Left lung (tissue), 10 donors: Measurements from ENCODE around the gene IGFBP7. TPM values are rescaled to one million over a fixed set of nuclear protein-coding genes. Genes with fewer than 3 reads are reported as not detected.

ENCODE experiments used
- ATAC-seq: fragments of 200-7000 bp; cut with Tn5 transposase; one replicate; pipeline ENCODE4 v1.9.1; 2020; ENCODE audit warnings: moderate library complexity
- DNase-seq, 4 donors: peaks; one replicate each; pipeline ENCODE4 v3.0.0-alpha.2; 2013 to 2020
- H3K27ac ChIP-seq, 2 donors: fragments of 200-600 bp; sonication (generic) in 1 of 2; one replicate each; pipeline versions ENCODE4 v1.5.0 to v1.8.0; 2020 to 2021
- H3K27me3 ChIP-seq, 2 donors: fragments of 200-600 bp; sonication (generic) in 1 of 2; one replicate each; pipeline versions ENCODE4 v1.5.0 to v1.8.0; 2020 to 2021
- H3K36me3 ChIP-seq, 2 donors: fragments of 200-600 bp; sonication (generic) in 1 of 2; one replicate each; pipeline versions ENCODE4 v1.5.0 to v1.8.0; 2020 to 2021
- H3K4me1 ChIP-seq, 2 donors: fragments of 200-600 bp; one replicate each; pipeline ENCODE4 v1.8.0; 2021
- H3K4me3 ChIP-seq, 2 donors: fragments of 200-600 bp; sonication (generic) in 1 of 2; one replicate each; pipeline versions ENCODE4 v1.5.0 to v1.8.0; 2020 to 2021; ENCODE audit warnings: mild to moderate bottlenecking in 1 of 2
- H3K9me3 ChIP-seq, 2 donors: fragments of 200-600 bp; sonication (generic) in 1 of 2; one replicate each; pipeline versions ENCODE4 v1.5.0 to v1.8.0; 2020 to 2021
- intact Hi-C, 2 donors: fragments of 100-400 bp; cut with DNase I; formaldehyde crosslinking; loops; one replicate each; pipeline versions ENCODE4 v1.11.2 to v1.14.2; 2022
- polyA plus RNA-seq, 6 donors: library from polyadenylated mRNA; unstranded; fragments of 120-200 nt; gene quantifications; one replicate each; pipeline ENCODE4 v1.2.1, GENCODE V29; 2013; ENCODE audit not compliant: insufficient read length in 6 of 6
- total RNA-seq, 2 donors: library from RNA; stranded (reverse); fragmentation: NEBNext Ultra II Directional; extraction: Animal tissue kit (Norgen Biotek cat#: 25700); gene quantifications; one replicate each; pipeline ENCODE4 v1.2.1, GENCODE V29; 2021
- TF ChIP-seq, protein P1 (sequence below), 2 donors: fragments of 200-600 bp; sonication (generic) in 1 of 2; IDR thresholded peaks; one replicate each; pipeline versions ENCODE4 v1.5.0 to v1.8.0; 2021; ENCODE audit warnings: antibody characterized with exemption in 2 of 2
- donor health status: DM: no; HTN: yes; CAD: no.
- donor health status: DM: no; HTN: no; CAD: no.

IGFBP7 gene
- total and polyA plus RNA-seq, 8 donors, result 235 to 527 (median 284) TPM

DNA sequence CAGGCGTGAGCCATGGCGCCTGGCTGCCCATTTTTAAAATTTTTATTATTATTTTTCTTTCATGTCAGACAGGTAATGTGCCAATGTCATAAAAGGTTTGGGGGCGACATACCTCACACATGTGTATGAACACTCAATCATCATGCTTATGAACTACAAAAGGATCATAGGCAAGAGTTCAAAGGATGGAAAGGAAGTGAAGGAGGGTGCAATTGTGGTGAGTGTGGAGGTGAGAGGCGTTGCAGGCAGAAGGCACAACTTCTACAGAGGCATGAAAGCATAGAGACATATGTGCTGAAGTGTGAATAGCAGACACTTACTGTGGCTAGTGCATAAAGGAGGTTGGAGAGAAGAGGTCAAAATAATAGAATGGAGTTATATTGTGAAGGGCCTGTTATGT, 4.0 kb downstream of the IGFBP7 start:
- intact Hi-C loops, result no loop called here
- Histone ChIP-seq H3K27me3 (no peaks in the 10 kb centered on the region), H3K36me3 (no peaks in the 10 kb centered on the region)

GRCh38 chr4:57104706-57105560, 5.3 kb downstream of the IGFBP7 start:
- DNase-seq (no peak), ATAC-seq (no peak)
- no peaks in the 10 kb centered on the region for H3K9me3 ChIP-seq
- no peak overlapping the region for H3K27ac ChIP-seq
- TF ChIP-seq, protein P1, sequence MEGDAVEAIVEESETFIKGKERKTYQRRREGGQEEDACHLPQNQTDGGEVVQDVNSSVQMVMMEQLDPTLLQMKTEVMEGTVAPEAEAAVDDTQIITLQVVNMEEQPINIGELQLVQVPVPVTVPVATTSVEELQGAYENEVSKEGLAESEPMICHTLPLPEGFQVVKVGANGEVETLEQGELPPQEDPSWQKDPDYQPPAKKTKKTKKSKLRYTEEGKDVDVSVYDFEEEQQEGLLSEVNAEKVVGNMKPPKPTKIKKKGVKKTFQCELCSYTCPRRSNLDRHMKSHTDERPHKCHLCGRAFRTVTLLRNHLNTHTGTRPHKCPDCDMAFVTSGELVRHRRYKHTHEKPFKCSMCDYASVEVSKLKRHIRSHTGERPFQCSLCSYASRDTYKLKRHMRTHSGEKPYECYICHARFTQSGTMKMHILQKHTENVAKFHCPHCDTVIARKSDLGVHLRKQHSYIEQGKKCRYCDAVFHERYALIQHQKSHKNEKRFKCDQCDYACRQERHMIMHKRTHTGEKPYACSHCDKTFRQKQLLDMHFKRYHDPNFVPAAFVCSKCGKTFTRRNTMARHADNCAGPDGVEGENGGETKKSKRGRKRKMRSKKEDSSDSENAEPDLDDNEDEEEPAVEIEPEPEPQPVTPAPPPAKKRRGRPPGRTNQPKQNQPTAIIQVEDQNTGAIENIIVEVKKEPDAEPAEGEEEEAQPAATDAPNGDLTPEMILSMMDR (IDR thresholded peaks at IDR 0.05), result no peak
- H3K27me3 ChIP-seq, result no peaks in the 10 kb centered on the region
- H3K4me3 ChIP-seq, result no peak overlapping the region
- no peaks in the 10 kb centered on the region for H3K36me3 ChIP-seq
- intact Hi-C loops, result no loop called here
- peaks cover 4 to 34% of the 10 kb centered on the region in 2 donors for H3K4me1 ChIP-seq

More for the DNA sequence above, 4.0 kb downstream of the IGFBP7 start:
- Histone ChIP-seq H3K4me3 (no peak overlapping the region), H3K9me3 (no peaks in the 10 kb centered on the region), H3K4me1 (peaks cover 4 to 36% of the 10 kb centered on the region in 2 donors), H3K27ac (no peak overlapping the region)
- ATAC-seq (no peak), DNase-seq (no peak)
- TF ChIP-seq, protein P1 (IDR thresholded peaks at IDR 0.05), result no peak

DNA sequence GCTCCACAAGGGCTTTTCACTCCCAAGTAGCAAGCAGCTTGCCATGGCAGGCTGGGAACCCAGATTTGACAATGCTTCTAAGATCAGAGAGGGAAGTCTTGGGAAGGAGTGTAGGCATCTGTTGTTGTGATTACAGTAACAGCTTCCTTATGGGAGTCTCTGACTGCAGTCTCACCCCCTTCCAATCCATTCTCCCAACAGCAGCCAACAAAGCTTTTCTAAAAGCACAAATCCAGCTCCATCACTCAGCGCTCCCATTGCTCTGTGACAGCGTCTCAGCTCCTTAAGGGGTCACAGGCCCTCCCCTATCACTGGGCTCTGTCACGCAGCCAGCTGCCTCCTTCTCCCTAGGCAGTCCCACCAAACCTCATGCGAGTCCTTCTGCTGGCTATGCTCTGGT, 7.1 kb downstream of the IGFBP7 start:
- intact Hi-C loops, result no loop called here
- no peak for ATAC-seq
- no peak for DNase-seq

DNA sequence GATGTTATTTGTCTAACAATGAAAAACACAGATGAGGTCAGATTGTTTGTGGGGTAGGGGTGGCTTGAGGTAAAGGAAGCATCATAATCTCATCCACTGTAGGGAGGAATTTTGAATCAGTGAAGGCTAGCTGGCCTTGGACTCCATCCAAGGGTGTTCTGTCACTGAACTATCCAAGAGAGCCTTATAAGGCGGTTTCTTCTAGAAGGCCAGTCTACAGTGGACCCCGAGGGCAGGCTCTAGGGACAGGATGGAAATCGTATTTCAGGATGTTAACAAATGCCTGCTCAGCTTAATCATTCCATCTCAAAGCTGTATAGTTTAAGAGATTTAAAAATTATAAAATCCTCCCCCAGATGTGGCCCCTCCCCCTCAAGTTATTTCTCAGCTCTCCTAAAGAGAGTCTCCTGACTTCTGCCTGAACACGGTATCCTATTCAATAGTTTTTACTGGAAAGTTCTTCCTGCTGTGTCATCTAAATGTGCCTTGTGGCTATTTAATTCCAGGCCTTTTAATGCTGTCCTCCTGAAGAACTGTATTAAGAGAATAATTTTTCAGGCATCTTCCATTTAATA, 8.0 kb downstream of the IGFBP7 start:
- ATAC-seq (peak; percentile 56), DNase-seq (peak in 1 of 4 donors; percentile 69)
- Histone ChIP-seq H3K4me1 (peaks cover 15 to 33% of the 10 kb centered on the region in 2 donors), H3K27me3 (no peaks in the 10 kb centered on the region), H3K4me3 (no peak overlapping the region), H3K9me3 (no peaks in the 10 kb centered on the region), H3K36me3 (no peaks in the 10 kb centered on the region), H3K27ac (peak overlapping the region; percentile 20 to 44)
- intact Hi-C loops, result no loop called here
- TF ChIP-seq, protein P1 (IDR thresholded peaks at IDR 0.05), result no peak

More for the DNA sequence above, 7.1 kb downstream of the IGFBP7 start:
- Histone ChIP-seq H3K4me3 (no peak overlapping the region), H3K9me3 (no peaks in the 10 kb centered on the region), H3K27ac (peak overlapping the region; percentile 20 to 44), H3K27me3 (no peaks in the 10 kb centered on the region), H3K36me3 (no peaks in the 10 kb centered on the region), H3K4me1 (peaks cover 15 to 33% of the 10 kb centered on the region in 2 donors)
- TF ChIP-seq, protein P1 (IDR thresholded peaks at IDR 0.05), result no peak

DNA sequence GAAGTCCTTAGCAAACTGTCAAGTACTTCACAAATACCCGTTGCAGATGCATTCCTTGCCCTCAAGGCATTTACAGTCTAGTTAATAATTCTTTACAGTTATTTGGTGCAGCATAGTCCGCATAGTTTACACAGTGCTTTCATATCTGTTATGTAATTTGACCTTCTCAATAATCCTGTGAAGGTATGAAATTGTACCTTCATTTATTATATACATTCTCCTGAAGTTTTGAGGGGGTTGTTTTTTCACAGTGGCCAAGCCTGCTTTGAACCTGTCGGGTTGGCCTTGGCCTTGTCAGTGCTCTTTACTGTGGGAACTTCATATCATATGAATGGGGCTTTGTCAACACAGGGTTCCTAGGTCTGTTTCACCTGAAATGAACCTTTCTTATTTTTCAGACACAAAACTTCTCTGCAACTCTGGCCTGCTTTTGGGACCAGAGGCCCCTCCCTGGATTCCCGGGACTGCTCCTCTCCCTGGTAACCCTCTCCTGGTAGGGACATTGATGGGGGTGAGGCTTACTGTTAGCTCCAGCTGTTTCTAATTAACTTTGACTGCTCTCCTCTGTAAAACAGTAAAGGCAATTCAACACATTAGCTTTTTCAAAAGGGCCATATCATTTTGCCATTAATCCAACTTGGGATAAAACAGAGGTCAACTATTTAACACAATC, 9.1 kb downstream of the IGFBP7 start:
- H3K27ac ChIP-seq, result peak overlapping the region in 1 of 2 donors; percentile 26
- intact Hi-C loops, result no loop called here

More for the DNA sequence above, 9.1 kb downstream of the IGFBP7 start:
- TF ChIP-seq, protein P1 (IDR thresholded peaks at IDR 0.05), result no peak
- no peak for ATAC-seq
- Histone ChIP-seq H3K27me3 (no peaks in the 10 kb centered on the region), H3K4me3 (no peak overlapping the region), H3K36me3 (no peaks in the 10 kb centered on the region), H3K9me3 (no peaks in the 10 kb centered on the region), H3K4me1 (peaks cover 15 to 33% of the 10 kb centered on the region in 2 donors)
- DNase-seq, result no peak
